ENCODE results near the gene RGS10.

RGS10 gene

GRCh38 chr10:119502618-119503155 is 39.8 kb downstream of the RGS10 start:
- Mint-ChIP-seq H3K9me3 (no peaks in the 10 kb centered on the region), H3K4me1 (peaks cover 69% of the 10 kb centered on the region), H3K27ac (no peak overlapping the region), H3K27me3 (ENCODE audit: low read depth, poor library complexity) (peaks cover 12% of the 10 kb centered on the region), H3K4me3 (no peak overlapping the region), H3K36me3 (ENCODE audit: low read depth) (no peaks in the 10 kb centered on the region)
- no peak for TF ChIP-seq CTCF (IDR thresholded peaks at IDR 0.05)
- no peak for DNase-seq

- H3K4me1 Mint-ChIP-seq: peaks cover 74% of the 10 kb centered on the region
- H3K27me3 Mint-ChIP-seq (ENCODE audit: low read depth, poor library complexity): peaks cover 11% of the 10 kb centered on the region
- H3K4me3 Mint-ChIP-seq: peak overlapping the region; percentile 62
- H3K9me3 Mint-ChIP-seq: no peaks in the 10 kb centered on the region
- no peak for TF ChIP-seq CTCF (IDR thresholded peaks at IDR 0.05)
- DNase-seq: peak; percentile 24
- H3K27ac Mint-ChIP-seq: no peak overlapping the region
- no peaks in the 10 kb centered on the region for H3K36me3 Mint-ChIP-seq (ENCODE audit: low read depth)
Measured at GRCh38 chr10:119502209-119502608, 40.3 kb downstream of the RGS10 start.

GRCh38 chr10:119501690-119502089 is 40.8 kb downstream of the RGS10 start:
- no peak for TF ChIP-seq CTCF (IDR thresholded peaks at IDR 0.05)
- Mint-ChIP-seq H3K4me3 (no peak overlapping the region), H3K9me3 (no peaks in the 10 kb centered on the region), H3K27me3 (ENCODE audit: low read depth, poor library complexity) (peaks cover 11% of the 10 kb centered on the region), H3K36me3 (ENCODE audit: low read depth) (no peaks in the 10 kb centered on the region), H3K27ac (peak overlapping the region; percentile 87), H3K4me1 (peaks cover 78% of the 10 kb centered on the region)
- DNase-seq: no peak

- no peak overlapping the region for H3K4me3 Mint-ChIP-seq
Measured at GRCh38 chr10:119500821-119501220, 41.7 kb downstream of the RGS10 start.

GRCh38 chr10:119500123-119500795 is 42.3 kb downstream of the RGS10 start:
- H3K9me3 Mint-ChIP-seq: no peaks in the 10 kb centered on the region
- no peak for DNase-seq
- no peak overlapping the region for H3K27ac Mint-ChIP-seq
- H3K36me3 Mint-ChIP-seq (ENCODE audit: low read depth): no peaks in the 10 kb centered on the region
- no peak for TF ChIP-seq CTCF (IDR thresholded peaks at IDR 0.05)
- peaks cover 80% of the 10 kb centered on the region for H3K4me1 Mint-ChIP-seq
- H3K27me3 Mint-ChIP-seq (ENCODE audit: low read depth, poor library complexity): peaks cover 7% of the 10 kb centered on the region
- no peak overlapping the region for H3K4me3 Mint-ChIP-seq

More at GRCh38 chr10:119500821-119501220, 41.7 kb downstream of the RGS10 start:
- Mint-ChIP-seq H3K27me3 (ENCODE audit: low read depth, poor library complexity) (peaks cover 7% of the 10 kb centered on the region), H3K4me1 (peaks cover 82% of the 10 kb centered on the region), H3K36me3 (ENCODE audit: low read depth) (no peaks in the 10 kb centered on the region), H3K9me3 (no peaks in the 10 kb centered on the region), H3K27ac (no peak overlapping the region)
- DNase-seq: no peak
- no peak for TF ChIP-seq CTCF (IDR thresholded peaks at IDR 0.05)

- Mint-ChIP-seq H3K4me1 (peaks cover 81% of the 10 kb centered on the region), H3K27me3 (ENCODE audit: low read depth, poor library complexity) (peaks cover 7% of the 10 kb centered on the region), H3K36me3 (ENCODE audit: low read depth) (no peaks in the 10 kb centered on the region), H3K4me3 (no peak overlapping the region), H3K9me3 (no peaks in the 10 kb centered on the region), H3K27ac (peak overlapping the region; percentile 78)
- no peak for DNase-seq
- TF ChIP-seq CTCF (IDR thresholded peaks at IDR 0.05): no peak
Measured at GRCh38 chr10:119499677-119500002, 42.9 kb downstream of the RGS10 start.

All from nephron progenitor cell (in vitro differentiated cells).